CD4-positive, alpha-beta T cell (primary cell): Measurements from ENCODE around the gene PSRC1. TPM values are rescaled to one million over a fixed set of nuclear protein-coding genes. Genes with fewer than 3 reads are reported as not detected.

Experiments used
- ATAC-seq: fragments of 200-7000 bp; cut with Tn5 transposase; one replicate; pipeline ENCODE4 v1.10.0; 2022; ENCODE audit warnings: mild to moderate bottlenecking; ENCODE audit not compliant: poor library complexity
- CTCF ChIA-PET: fragments of 350-600 bp; sonication (Branson Sonifier 250); formaldehyde crosslinking; loops from one replicate; lab custom pipeline; 2021; ENCODE audit warnings: antibody characterized with exemption, inconsistent platforms; lab: Charles Lee
- POLR2A ChIA-PET: fragments of 350-600 bp; sonication (Branson Sonifier 250); formaldehyde crosslinking; loops from one replicate; lab custom pipeline; 2021; ENCODE audit warnings: antibody characterized with exemption, inconsistent platforms; lab: Charles Lee
- DNase-seq, 14 experiments: peaks; one replicate each; pipeline ENCODE4 v3.0.0-alpha.2; 2013 to 2020; ENCODE audit warnings: mixed read lengths in 2 of 14
- H3K27ac ChIP-seq, 2 donors: one replicate each; pipeline versions ENCODE4 v1.5.1 to v1.7.0; 2013; ENCODE audit warnings: low read length in 2 of 2, low read depth in 1 of 2, mild to moderate bottlenecking in 1 of 2
- H3K27me3 ChIP-seq, 2 experiments: 1 replicate in 1 of 2; 2 replicates in 1 of 2; pipeline versions ENCODE4 v1.6.1 to v1.7.0; 2013; ENCODE audit warnings: low read length in 2 of 2, control low read depth in 1 of 2, mild to moderate bottlenecking in 1 of 2, moderate library complexity in 1 of 2; ENCODE audit not compliant: insufficient read depth in 2 of 2, control insufficient read depth in 1 of 2
- H3K36me3 ChIP-seq: one replicate; pipeline ENCODE4 v1.6.1; 2013; ENCODE audit warnings: low read length, control low read depth; ENCODE audit not compliant: insufficient read depth
- H3K4me1 ChIP-seq: one replicate; pipeline ENCODE4 v1.6.1; 2013; ENCODE audit warnings: low read length, control low read depth; ENCODE audit not compliant: insufficient read depth
- H3K4me3 ChIP-seq: one replicate; pipeline ENCODE4 v1.5.1; 2013; ENCODE audit warnings: mild to moderate bottlenecking, low read length, moderate library complexity
- H3K9me3 ChIP-seq, 2 experiments: 1 replicate in 1 of 2; 2 replicates in 1 of 2; pipeline versions ENCODE4 v1.6.1 to v1.7.0; 2013; ENCODE audit warnings: low read length in 2 of 2, mild to moderate bottlenecking in 2 of 2, control low read depth in 1 of 2, moderate library complexity in 1 of 2; ENCODE audit not compliant: control insufficient read depth in 1 of 2, insufficient read depth in 1 of 2
- H3K27ac Mint-ChIP-seq: one replicate; pipeline ENCODE4 v1.8.0; 2020; ENCODE audit warnings: mixed read lengths
- H3K27me3 Mint-ChIP-seq: one replicate; pipeline ENCODE4 v1.8.0; 2021; ENCODE audit warnings: mixed read lengths
- H3K36me3 Mint-ChIP-seq: one replicate; pipeline ENCODE4 v1.8.0; 2021; ENCODE audit warnings: low read depth, mixed read lengths
- H3K4me1 Mint-ChIP-seq: one replicate; pipeline ENCODE4 v1.8.0; 2021; ENCODE audit warnings: low read depth, mixed read lengths
- H3K4me3 Mint-ChIP-seq: one replicate; pipeline ENCODE4 v1.8.0; 2020; ENCODE audit warnings: mild to moderate bottlenecking, mixed read lengths
- H3K9me3 Mint-ChIP-seq: one replicate; pipeline ENCODE4 v1.8.0; 2020; ENCODE audit warnings: mixed read lengths
- intact Hi-C, 2 experiments: fragments of 100-400 bp; cut with DNase I in 1 of 2; cut with micrococcal nuclease in 1 of 2; formaldehyde crosslinking; loops; one replicate each; pipeline versions ENCODE4 v1.15.1 to v1.9.0; 2023 to 2025; cut with DNase I, micrococcal nuclease
- total RNA-seq, 174 experiments: library from RNA in 2 of 174; stranded (reverse) in 2 of 174; gene quantifications; one replicate each; pipeline ENCODE4 v1.2.3 and lab custom pipeline; 2021 to 2026
- TF ChIP-seq, protein P1 (sequence below): fragments of 200-600 bp; IDR thresholded peaks from one replicate; pipeline ENCODE4 v1.8.0; 2022; ENCODE audit warnings: antibody characterized with exemption, mild to moderate bottlenecking

The PSRC1 gene
- total RNA-seq, 2 experiments from 2014 or later = 0.22 to 0.91 TPM

DNA sequence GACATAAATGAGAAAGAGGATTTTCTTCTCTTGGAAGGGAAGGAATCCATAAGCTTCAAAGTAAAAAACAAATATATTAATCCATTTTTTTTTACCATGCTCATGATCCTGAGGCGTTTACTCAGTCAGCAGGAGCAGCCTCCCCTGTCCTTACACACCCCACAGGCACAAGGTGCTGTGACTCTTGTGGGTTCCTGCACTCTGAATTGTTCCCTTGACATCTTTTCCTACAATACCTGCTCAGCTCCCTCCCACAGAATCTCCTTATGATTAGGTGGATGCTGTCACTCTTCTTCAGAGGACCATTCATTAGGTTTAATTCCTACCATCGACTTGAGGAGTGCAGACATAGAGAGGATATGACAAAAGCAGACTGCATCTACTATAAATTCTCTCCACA, 10.1 kb upstream of the PSRC1 start:
- Mint-ChIP-seq H3K27me3 (peaks cover 30% of the 10 kb centered on the region), H3K4me3 (no peak overlapping the region), H3K27ac (no peak overlapping the region), H3K4me1 (no peaks in the 10 kb centered on the region), H3K36me3 (no peaks in the 10 kb centered on the region), H3K9me3 (no peaks in the 10 kb centered on the region)
- intact Hi-C loops = no loop called here
- DNase-seq (no peak), ATAC-seq (no peak)
- TF ChIP-seq, protein P1, sequence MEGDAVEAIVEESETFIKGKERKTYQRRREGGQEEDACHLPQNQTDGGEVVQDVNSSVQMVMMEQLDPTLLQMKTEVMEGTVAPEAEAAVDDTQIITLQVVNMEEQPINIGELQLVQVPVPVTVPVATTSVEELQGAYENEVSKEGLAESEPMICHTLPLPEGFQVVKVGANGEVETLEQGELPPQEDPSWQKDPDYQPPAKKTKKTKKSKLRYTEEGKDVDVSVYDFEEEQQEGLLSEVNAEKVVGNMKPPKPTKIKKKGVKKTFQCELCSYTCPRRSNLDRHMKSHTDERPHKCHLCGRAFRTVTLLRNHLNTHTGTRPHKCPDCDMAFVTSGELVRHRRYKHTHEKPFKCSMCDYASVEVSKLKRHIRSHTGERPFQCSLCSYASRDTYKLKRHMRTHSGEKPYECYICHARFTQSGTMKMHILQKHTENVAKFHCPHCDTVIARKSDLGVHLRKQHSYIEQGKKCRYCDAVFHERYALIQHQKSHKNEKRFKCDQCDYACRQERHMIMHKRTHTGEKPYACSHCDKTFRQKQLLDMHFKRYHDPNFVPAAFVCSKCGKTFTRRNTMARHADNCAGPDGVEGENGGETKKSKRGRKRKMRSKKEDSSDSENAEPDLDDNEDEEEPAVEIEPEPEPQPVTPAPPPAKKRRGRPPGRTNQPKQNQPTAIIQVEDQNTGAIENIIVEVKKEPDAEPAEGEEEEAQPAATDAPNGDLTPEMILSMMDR = no peak
- CTCF ChIA-PET = no interaction called here
- POLR2A ChIA-PET = interaction anchor here (0.8 kb wide), 1 partner anchor 10 kb away, joined by 3 read pairs; the partner anchor contains the start of gene PSRC1
- Histone ChIP-seq H3K27me3 (peaks cover 2 to 11% of the 10 kb centered on the region in 2 experiments), H3K9me3 (no peaks in the 10 kb centered on the region), H3K27ac (no peak overlapping the region), H3K36me3 (no peaks in the 10 kb centered on the region), H3K4me3 (no peak overlapping the region), H3K4me1 (no peaks in the 10 kb centered on the region)

DNA sequence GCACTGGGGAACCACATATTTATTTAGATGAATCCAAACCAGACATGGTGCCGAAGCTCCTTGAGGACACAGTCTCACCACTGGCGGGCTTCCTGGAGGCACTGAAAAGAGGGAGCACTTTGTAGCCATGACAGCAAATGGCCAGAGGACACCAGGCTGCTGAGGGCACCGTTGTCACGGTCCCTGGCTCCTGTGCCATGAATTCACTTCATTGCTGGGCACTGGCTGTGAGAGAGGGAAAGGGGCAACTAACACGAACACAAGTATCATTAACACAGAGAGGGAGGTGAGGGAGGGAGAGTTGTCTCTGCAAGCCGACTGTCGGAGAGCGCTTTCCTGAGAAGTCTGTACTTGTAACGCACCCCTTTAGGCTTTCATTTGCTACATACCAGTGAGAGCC, 9.4 kb upstream of the PSRC1 start:
- no peaks in the 10 kb centered on the region for H3K9me3 ChIP-seq
- Mint-ChIP-seq H3K4me3 (no peak overlapping the region), H3K27ac (no peak overlapping the region), H3K27me3 (peaks cover 30% of the 10 kb centered on the region), H3K9me3 (no peaks in the 10 kb centered on the region), H3K4me1 (no peaks in the 10 kb centered on the region), H3K36me3 (no peaks in the 10 kb centered on the region)
- no peaks in the 10 kb centered on the region for H3K4me1 ChIP-seq
- H3K36me3 ChIP-seq = no peaks in the 10 kb centered on the region
- ChIA-PET CTCF (no interaction called here), POLR2A (interaction anchor here (0.8 kb wide), 1 partner anchor 10 kb away, joined by 3 read pairs; the partner anchor contains the start of gene PSRC1)
- ATAC-seq (no peak), DNase-seq (no peak)
- TF ChIP-seq, protein P1 = no peak
- H3K4me3 ChIP-seq = no peak overlapping the region
- intact Hi-C loops = no loop called here
- H3K27ac ChIP-seq = no peak overlapping the region
- H3K27me3 ChIP-seq = peaks cover under 1 to 5% of the 10 kb centered on the region in 2 experiments

DNA sequence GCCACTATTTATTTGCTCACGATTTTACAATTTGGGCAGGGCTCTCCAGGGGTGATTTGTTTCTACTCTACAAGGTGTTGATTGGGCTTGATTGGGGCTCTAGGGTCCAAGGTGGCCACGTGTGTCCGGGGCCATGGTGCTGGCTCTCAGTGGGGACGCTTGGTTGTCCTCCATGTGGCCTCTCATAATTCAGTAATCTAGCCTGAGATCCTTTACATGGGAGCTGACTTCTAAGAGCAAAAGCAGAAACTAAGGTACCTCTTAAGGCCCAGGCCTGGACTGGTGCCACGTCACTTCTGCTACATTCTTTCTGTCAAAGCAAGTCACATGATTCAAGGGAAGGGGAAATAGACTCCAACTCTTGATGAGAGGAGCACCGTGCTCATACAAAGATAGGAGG, 8.1 kb upstream of the PSRC1 start:
- no peak for ATAC-seq
- Mint-ChIP-seq H3K36me3 (no peaks in the 10 kb centered on the region), H3K27me3 (peaks cover 29% of the 10 kb centered on the region), H3K4me3 (no peak overlapping the region), H3K27ac (no peak overlapping the region), H3K9me3 (no peaks in the 10 kb centered on the region), H3K4me1 (no peaks in the 10 kb centered on the region)
- Histone ChIP-seq H3K27ac (no peak overlapping the region), H3K4me1 (no peaks in the 10 kb centered on the region), H3K9me3 (no peaks in the 10 kb centered on the region), H3K27me3 (no peaks in the 10 kb centered on the region), H3K4me3 (no peak overlapping the region), H3K36me3 (no peaks in the 10 kb centered on the region)
- TF ChIP-seq, protein P1 = no peak
- CTCF ChIA-PET = no interaction called here
- intact Hi-C loops = no loop called here
- POLR2A ChIA-PET = no interaction called here
- DNase-seq = peak in 3 of 14 experiments; percentile 7 to 49 (median 47)
